ENCODE data around the gene NADK2.
A peak's percentile ranks its signal among the peaks of the same experiment; 100 is the strongest.

NADK2 gene

DNA sequence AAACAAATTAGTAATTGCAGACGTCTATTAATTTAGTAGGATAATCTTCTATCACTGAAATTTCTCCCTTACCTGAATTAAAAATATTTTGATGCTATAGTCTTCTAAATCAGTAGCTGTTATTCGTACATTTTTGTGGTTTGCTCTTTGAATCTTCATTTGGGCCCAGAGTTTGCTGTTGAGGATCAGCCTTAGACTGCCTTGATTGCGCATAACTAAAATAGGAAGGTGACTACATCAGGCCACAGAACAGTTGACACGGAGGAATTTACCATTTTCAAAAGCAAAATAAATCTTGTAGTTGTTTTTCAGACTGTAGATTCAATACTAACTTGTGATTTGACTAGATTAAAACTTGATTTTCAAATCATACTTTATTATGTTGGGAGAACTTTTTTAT is 11.8 kb upstream of the NADK2 start (continued):
- TF ChIP-seq PRDM2 (tag by site-specific recombination; IDR thresholded peaks at IDR 0.05; ENCODE audit: borderline replicate concordance) (no peak), ZNF366 (tag by site-specific recombination; conservative IDR thresholded peaks at IDR 0.05) (no peak), ZNF23 (tag by site-specific recombination; IDR thresholded peaks at IDR 0.05; ENCODE audit: borderline replicate concordance) (no peak), ZNF18 (tag by site-specific recombination; IDR thresholded peaks at IDR 0.05) (no peak), ZNF792 (tag by site-specific recombination; IDR thresholded peaks at IDR 0.05) (no peak), MZF1 (tag by site-specific recombination; IDR thresholded peaks at IDR 0.05; ENCODE audit: borderline replicate concordance) (no peak), ZNF677 (tag by site-specific recombination; IDR thresholded peaks at IDR 0.05) (no peak), SCRT2 (tag by site-specific recombination; IDR thresholded peaks at IDR 0.05) (no peak), ZNF513 (tag by site-specific recombination; IDR thresholded peaks at IDR 0.05) (no peak), ZNF561 (tag by site-specific recombination; IDR thresholded peaks at IDR 0.05; ENCODE audit: borderline replicate concordance) (no peak)
- TF ChIP-seq, protein P1, sequence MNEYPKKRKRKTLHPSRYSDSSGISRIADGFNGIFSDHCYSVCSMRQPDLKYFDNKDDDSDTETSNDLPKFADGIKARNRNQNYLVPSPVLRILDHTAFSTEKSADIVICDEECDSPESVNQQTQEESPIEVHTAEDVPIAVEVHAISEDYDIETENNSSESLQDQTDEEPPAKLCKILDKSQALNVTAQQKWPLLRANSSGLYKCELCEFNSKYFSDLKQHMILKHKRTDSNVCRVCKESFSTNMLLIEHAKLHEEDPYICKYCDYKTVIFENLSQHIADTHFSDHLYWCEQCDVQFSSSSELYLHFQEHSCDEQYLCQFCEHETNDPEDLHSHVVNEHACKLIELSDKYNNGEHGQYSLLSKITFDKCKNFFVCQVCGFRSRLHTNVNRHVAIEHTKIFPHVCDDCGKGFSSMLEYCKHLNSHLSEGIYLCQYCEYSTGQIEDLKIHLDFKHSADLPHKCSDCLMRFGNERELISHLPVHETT (tag by site-specific recombination; IDR thresholded peaks at IDR 0.05), result no peak
- TF ChIP-seq, protein P2, sequence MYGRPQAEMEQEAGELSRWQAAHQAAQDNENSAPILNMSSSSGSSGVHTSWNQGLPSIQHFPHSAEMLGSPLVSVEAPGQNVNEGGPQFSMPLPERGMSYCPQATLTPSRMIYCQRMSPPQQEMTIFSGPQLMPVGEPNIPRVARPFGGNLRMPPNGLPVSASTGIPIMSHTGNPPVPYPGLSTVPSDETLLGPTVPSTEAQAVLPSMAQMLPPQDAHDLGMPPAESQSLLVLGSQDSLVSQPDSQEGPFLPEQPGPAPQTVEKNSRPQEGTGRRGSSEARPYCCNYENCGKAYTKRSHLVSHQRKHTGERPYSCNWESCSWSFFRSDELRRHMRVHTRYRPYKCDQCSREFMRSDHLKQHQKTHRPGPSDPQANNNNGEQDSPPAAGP (tag by site-specific recombination; IDR thresholded peaks at IDR 0.05), result no peak

DNA sequence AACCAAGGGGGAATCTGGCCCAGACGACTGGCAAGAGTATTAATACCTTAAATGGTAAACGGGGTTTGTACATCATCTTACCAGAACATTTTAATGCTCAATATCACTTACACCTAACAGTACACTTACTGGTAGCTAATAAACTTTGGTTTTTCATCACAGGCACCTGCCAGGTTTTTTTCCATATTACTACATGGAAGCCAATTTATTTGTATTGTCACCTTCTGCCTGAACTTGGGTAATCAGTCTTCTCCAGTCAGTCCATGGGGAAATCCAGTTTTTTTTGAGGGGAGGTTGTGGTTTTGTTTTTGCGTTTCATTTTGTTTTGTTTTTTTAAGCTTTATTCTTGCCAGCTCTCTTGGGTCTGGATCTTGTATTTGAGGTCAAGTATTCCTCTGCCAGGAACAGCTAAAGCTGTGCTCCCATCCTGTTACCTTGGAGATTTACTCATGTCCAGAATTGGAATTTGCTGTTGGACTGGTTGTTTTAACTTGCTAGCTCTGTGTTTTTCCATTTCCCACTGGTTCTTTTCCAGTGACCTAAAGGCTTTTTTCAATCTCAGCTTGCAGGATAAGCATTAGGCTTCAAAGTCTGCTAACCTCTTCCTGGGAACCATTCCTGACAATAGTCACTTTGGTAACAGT is 11.1 kb upstream of the NADK2 start:
- ChIA-PET POLR2A (no interaction called here), CTCF (interaction anchor here (0.6 to 3.1 kb wide), 5 partner anchors 10 to 325 kb away, joined by 3 to 14 read pairs (median 3); partner anchors contain the start of gene NADK2)
- H3K36me3 ChIP-seq (ENCODE audit: control insufficient read depth in 2 of 2, insufficient read depth in 1 of 2, low read length in 2 of 2), result no peaks in the 10 kb centered on the region
- H3K4me3 ChIP-seq (ENCODE audit: low read depth, low read length), result no peak overlapping the region
- H3K27ac ChIP-seq (ENCODE audit: extremely low read depth, low read depth, low read length), result no peak overlapping the region
- no peaks in the 10 kb centered on the region for H3K9me3 ChIP-seq (ENCODE audit: control insufficient read depth, insufficient read depth, low read depth, low read length)
- 0 out of 2 replicates have a peak, but pooled peaks cover 6% of the 10 kb centered on the region for H3K4me1 ChIP-seq (ENCODE audit: control insufficient read depth, insufficient read depth, low read length)
- TF ChIP-seq, protein P3, sequence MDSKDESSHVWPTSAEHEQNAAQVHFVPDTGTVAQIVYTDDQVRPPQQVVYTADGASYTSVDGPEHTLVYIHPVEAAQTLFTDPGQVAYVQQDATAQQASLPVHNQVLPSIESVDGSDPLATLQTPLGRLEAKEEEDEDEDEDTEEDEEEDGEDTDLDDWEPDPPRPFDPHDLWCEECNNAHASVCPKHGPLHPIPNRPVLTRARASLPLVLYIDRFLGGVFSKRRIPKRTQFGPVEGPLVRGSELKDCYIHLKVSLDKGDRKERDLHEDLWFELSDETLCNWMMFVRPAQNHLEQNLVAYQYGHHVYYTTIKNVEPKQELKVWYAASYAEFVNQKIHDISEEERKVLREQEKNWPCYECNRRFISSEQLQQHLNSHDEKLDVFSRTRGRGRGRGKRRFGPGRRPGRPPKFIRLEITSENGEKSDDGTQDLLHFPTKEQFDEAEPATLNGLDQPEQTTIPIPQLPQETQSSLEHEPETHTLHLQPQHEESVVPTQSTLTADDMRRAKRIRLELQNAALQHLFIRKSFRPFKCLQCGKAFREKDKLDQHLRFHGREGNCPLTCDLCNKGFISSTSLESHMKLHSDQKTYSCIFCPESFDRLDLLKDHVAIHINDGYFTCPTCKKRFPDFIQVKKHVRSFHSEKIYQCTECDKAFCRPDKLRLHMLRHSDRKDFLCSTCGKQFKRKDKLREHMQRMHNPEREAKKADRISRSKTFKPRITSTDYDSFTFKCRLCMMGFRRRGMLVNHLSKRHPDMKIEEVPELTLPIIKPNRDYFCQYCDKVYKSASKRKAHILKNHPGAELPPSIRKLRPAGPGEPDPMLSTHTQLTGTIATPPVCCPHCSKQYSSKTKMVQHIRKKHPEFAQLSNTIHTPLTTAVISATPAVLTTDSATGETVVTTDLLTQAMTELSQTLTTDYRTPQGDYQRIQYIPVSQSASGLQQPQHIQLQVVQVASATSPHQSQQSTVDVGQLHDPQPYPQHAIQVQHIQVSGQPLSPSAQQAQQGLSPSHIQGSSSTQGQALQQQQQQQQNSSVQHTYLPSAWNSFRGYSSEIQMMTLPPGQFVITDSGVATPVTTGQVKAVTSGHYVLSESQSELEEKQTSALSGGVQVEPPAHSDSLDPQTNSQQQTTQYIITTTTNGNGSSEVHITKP (tag by site-specific recombination; IDR thresholded peaks at IDR 0.05), result peak; percentile 23; the same call in 1 of the 2 replicates
